OCI-LY1 (cell line): Measurements from ENCODE around the gene OR10P1.

Experiments
- H2AFZ ChIP-seq: fragments of 200-600 bp; sonication (generic), shearing (Covaris generic); 2 replicates; pipeline ENCODE4 v1.6.0; 2014; ENCODE audit warnings: antibody characterized with exemption, mild to moderate bottlenecking, low read length
- H3F3A ChIP-seq: fragments of 200-600 bp; sonication (generic), shearing (Covaris generic); 2 replicates; pipeline ENCODE4 v1.6.0; 2014; ENCODE audit warnings: mild to moderate bottlenecking, antibody characterized with exemption, low read length, moderate library complexity; ENCODE audit not compliant: insufficient read depth
- H3K27ac ChIP-seq: fragments of 200-600 bp; sonication (generic); 2 replicates; pipeline ENCODE4 v1.5.1; 2014; ENCODE audit warnings: low read length, mixed run types, mild to moderate bottlenecking, low read depth; ENCODE audit not compliant: poor library complexity, severe bottlenecking
- H3K27me3 ChIP-seq: fragments of 200-600 bp; sonication (generic); 2 replicates; pipeline ENCODE4 v1.6.0; 2014; ENCODE audit warnings: antibody characterized with exemption, mild to moderate bottlenecking, low read length, moderate library complexity; ENCODE audit not compliant: insufficient read depth
- H3K36me3 ChIP-seq: fragments of 200-600 bp; sonication (generic); 2 replicates; pipeline ENCODE4 v1.6.1; 2014; ENCODE audit warnings: mild to moderate bottlenecking, antibody characterized with exemption, low read length, moderate library complexity, mixed read lengths; ENCODE audit not compliant: insufficient read depth
- H3K4me1 ChIP-seq: fragments of 200-600 bp; sonication (generic); 2 replicates; pipeline ENCODE4 v1.5.1; 2014; ENCODE audit warnings: mild to moderate bottlenecking, low read length, moderate library complexity; ENCODE audit not compliant: insufficient read depth, severe bottlenecking
- H3K4me2 ChIP-seq: fragments of 200-600 bp; sonication (generic), shearing (Covaris generic); 2 replicates; pipeline ENCODE4 v1.6.1; 2014; ENCODE audit warnings: low read length
- H3K4me3 ChIP-seq: fragments of 200-600 bp; sonication (generic); 2 replicates; pipeline ENCODE4 v1.5.1; 2014; ENCODE audit warnings: low read length, low read depth, mild to moderate bottlenecking, mixed read lengths; ENCODE audit not compliant: poor library complexity, severe bottlenecking
- H3K79me2 ChIP-seq: fragments of 200-600 bp; shearing (Covaris generic); 2 replicates; pipeline ENCODE4 v1.6.1; 2016; ENCODE audit warnings: mixed run types, low read length, mixed read lengths; ENCODE audit not compliant: insufficient read depth
- H3K9ac ChIP-seq: fragments of 200-600 bp; sonication (generic), shearing (Covaris generic); 2 replicates; pipeline ENCODE4 v1.6.1; 2014; ENCODE audit warnings: mild to moderate bottlenecking, low read length, mixed read lengths
- H3K9me2 ChIP-seq: fragments of 200-600 bp; sonication (generic), shearing (Covaris generic); 2 replicates; pipeline ENCODE4 v1.6.1; 2014; ENCODE audit warnings: low read depth, mild to moderate bottlenecking, low read length, mixed read lengths
- H3K9me3 ChIP-seq: fragments of 200-600 bp; shearing (Covaris generic); 2 replicates; pipeline ENCODE4 v1.6.1; 2014; ENCODE audit warnings: low read length, mixed read lengths
- H4K20me1 ChIP-seq: fragments of 200-600 bp; sonication (generic), shearing (Covaris generic); 2 replicates; pipeline ENCODE4 v1.6.0; 2016; ENCODE audit warnings: mild to moderate bottlenecking, low read length; ENCODE audit not compliant: insufficient read depth
- EZH2 ChIP-seq: fragments of 200-600 bp; sonication (generic), shearing (Covaris generic); IDR thresholded peaks from 2 replicates; pipeline ENCODE4 v1.8.0; 2017; ENCODE audit warnings: borderline replicate concordance, mixed run types, mild to moderate bottlenecking, antibody characterized with exemption, low read length, moderate library complexity, mixed read lengths
- TF ChIP-seq, protein P1 (sequence below): fragments of 200-600 bp; sonication (generic), shearing (Covaris generic); IDR thresholded peaks from 2 replicates; pipeline ENCODE4 v1.5.1; 2017; ENCODE audit warnings: mild to moderate bottlenecking, antibody characterized with exemption, low read length, moderate library complexity, mixed read lengths

OR10P1 gene

DNA sequence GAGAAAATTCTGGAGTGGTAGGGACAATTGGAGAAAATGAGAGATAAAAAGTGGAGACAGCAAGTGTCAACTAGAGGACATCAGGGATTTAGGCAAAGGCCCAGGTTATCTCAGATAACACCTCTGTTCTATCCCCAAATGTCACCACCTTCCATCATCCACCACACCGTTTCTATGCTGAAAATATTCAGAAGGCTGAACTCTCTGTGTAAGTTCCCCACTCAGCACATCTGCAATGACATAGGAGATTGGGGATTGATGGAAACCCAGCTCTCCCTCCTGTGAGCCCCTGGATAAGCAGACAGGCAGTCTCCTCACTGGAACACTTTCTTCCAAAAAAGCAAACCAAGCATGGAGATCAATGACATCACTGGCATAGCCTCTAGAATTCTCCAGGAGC is 5.6 kb upstream of the OR10P1 start:
- Histone ChIP-seq H2AFZ (no peak overlapping the region), H3K4me2 (no peak overlapping the region), H3K36me3 (no peaks in the 10 kb centered on the region), H3F3A (no peaks in the 10 kb centered on the region), H3K4me3 (no peak overlapping the region), H3K27me3 (0 out of 2 replicates have a peak, but pooled peaks cover 8% of the 10 kb centered on the region), H3K9me3 (no peaks in the 10 kb centered on the region), H4K20me1 (no peaks in the 10 kb centered on the region), H3K27ac (no peak overlapping the region), H3K9me2 (no peaks in the 10 kb centered on the region), H3K4me1 (no peaks in the 10 kb centered on the region), H3K79me2 (no peaks in the 10 kb centered on the region), H3K9ac (no peak overlapping the region)
- TF ChIP-seq, protein P1, sequence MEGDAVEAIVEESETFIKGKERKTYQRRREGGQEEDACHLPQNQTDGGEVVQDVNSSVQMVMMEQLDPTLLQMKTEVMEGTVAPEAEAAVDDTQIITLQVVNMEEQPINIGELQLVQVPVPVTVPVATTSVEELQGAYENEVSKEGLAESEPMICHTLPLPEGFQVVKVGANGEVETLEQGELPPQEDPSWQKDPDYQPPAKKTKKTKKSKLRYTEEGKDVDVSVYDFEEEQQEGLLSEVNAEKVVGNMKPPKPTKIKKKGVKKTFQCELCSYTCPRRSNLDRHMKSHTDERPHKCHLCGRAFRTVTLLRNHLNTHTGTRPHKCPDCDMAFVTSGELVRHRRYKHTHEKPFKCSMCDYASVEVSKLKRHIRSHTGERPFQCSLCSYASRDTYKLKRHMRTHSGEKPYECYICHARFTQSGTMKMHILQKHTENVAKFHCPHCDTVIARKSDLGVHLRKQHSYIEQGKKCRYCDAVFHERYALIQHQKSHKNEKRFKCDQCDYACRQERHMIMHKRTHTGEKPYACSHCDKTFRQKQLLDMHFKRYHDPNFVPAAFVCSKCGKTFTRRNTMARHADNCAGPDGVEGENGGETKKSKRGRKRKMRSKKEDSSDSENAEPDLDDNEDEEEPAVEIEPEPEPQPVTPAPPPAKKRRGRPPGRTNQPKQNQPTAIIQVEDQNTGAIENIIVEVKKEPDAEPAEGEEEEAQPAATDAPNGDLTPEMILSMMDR, result no peak
- TF ChIP-seq EZH2, result no peak

DNA sequence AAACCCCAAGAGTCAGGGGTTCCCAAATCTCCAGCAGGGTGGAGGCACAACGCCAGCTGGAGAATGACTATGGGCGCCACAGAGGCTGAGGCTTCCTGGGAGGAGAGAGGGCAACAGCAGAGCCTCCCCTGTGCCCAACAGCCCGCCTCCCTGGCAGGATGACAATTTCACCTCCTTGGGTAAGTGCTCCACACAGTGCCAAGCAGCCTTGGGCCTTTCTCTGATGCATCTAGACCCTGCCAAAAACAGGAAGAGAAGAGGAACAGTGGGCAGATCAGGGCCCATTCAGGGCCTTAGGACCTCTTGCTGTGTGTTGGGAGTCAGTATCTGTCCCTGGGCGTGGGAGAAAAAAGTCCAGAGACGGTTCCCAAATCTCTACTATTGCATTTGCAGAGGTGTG is 5.0 kb upstream of the OR10P1 start:
- Histone ChIP-seq H3K36me3 (no peaks in the 10 kb centered on the region), H3K4me3 (no peak overlapping the region), H3K27me3 (0 out of 2 replicates have a peak, but pooled peaks cover 8% of the 10 kb centered on the region), H3K4me2 (no peak overlapping the region), H3K9ac (no peak overlapping the region), H3K9me2 (no peaks in the 10 kb centered on the region), H3K27ac (no peak overlapping the region), H3F3A (no peaks in the 10 kb centered on the region), H3K9me3 (no peaks in the 10 kb centered on the region), H3K4me1 (no peaks in the 10 kb centered on the region), H2AFZ (no peak overlapping the region), H3K79me2 (no peaks in the 10 kb centered on the region), H4K20me1 (no peaks in the 10 kb centered on the region)
- TF ChIP-seq, protein P1, result no peak
- TF ChIP-seq EZH2, result no peak

DNA sequence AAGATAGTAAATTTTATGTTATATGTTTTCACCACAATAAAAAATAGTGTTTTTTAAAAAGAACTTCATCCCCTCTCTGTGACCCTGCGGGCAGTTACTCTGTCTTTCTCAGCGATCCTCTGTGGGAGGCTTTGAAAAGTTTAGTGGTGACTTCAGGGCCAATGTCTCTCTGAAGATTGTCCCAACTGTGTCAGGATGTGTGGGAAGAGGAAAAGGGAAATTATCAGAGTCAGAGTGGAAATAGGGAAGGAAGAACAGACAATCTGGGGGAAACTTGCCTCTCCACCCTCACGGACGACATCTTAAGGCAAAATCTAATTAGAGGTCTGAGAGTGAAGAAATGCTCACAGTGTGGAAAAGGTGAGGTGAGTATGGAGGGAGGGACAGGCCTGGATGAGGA is 3.5 kb upstream of the OR10P1 start:
- TF ChIP-seq, protein P1, result no peak
- TF ChIP-seq EZH2, result no peak
- H3K4me2 ChIP-seq, result no peak overlapping the region
- no peak overlapping the region for H3K4me3 ChIP-seq
- no peaks in the 10 kb centered on the region for H3K9me3 ChIP-seq
- H3K9me2 ChIP-seq, result no peaks in the 10 kb centered on the region
- H3K9ac ChIP-seq, result no peak overlapping the region
- H2AFZ ChIP-seq, result no peak overlapping the region
- no peak overlapping the region for H3K27ac ChIP-seq
- H3F3A ChIP-seq, result no peaks in the 10 kb centered on the region
- H3K36me3 ChIP-seq, result no peaks in the 10 kb centered on the region
- H4K20me1 ChIP-seq, result no peaks in the 10 kb centered on the region
- peaks cover 8% of the 10 kb centered on the region; the same call in 1 of the 2 replicates for H3K27me3 ChIP-seq
- H3K4me1 ChIP-seq, result no peaks in the 10 kb centered on the region
- no peaks in the 10 kb centered on the region for H3K79me2 ChIP-seq
